Lower leg skin (tissue), 3 donors: ENCODE measurements around the gene ZBTB12.
"Not testable (repeated sequence)": the region's sequence is repeated elsewhere in the genome, so short reads cannot be mapped to it uniquely, and the experiment has no call there.

Experiments used
- POLR2A ChIP-seq, 2 donors: fragments of 450-650 bp; IDR thresholded peaks; one replicate each; pipeline ENCODE4 v1.6.1; 2016 to 2017; ENCODE audit warnings: antibody characterized with exemption in 2 of 2, mild to moderate bottlenecking in 1 of 2, moderate library complexity in 1 of 2
- TF ChIP-seq, protein P1 (sequence below), 3 donors: fragments of 450-650 bp; IDR thresholded peaks; one replicate each; pipeline ENCODE4 v1.5.1; 2016; ENCODE audit warnings: antibody characterized with exemption in 3 of 3, mild to moderate bottlenecking in 3 of 3, moderate library complexity in 2 of 3

DNA sequence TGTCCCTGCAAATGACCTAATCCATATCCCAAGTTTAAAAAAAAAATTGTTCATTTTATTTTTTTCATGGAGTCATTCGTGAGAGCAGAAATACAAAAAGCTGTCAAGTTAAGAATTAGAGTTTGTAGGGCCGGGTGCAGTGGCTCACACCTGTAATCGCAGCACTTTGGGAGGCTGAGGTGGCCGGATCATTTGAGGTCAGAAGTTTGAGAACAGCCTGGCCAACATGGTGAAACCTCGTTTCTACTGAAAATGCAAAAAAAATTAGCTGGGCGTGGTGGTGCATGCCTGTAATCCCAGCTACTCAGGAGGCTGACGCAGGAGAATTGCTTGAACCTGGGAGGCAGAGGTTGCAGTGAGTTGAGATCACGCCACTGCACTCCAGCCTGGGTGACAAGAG is 4.8 kb upstream of the ZBTB12 start:
- TF ChIP-seq, protein P1, sequence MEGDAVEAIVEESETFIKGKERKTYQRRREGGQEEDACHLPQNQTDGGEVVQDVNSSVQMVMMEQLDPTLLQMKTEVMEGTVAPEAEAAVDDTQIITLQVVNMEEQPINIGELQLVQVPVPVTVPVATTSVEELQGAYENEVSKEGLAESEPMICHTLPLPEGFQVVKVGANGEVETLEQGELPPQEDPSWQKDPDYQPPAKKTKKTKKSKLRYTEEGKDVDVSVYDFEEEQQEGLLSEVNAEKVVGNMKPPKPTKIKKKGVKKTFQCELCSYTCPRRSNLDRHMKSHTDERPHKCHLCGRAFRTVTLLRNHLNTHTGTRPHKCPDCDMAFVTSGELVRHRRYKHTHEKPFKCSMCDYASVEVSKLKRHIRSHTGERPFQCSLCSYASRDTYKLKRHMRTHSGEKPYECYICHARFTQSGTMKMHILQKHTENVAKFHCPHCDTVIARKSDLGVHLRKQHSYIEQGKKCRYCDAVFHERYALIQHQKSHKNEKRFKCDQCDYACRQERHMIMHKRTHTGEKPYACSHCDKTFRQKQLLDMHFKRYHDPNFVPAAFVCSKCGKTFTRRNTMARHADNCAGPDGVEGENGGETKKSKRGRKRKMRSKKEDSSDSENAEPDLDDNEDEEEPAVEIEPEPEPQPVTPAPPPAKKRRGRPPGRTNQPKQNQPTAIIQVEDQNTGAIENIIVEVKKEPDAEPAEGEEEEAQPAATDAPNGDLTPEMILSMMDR (IDR thresholded peaks at IDR 0.05), result not testable (repeated sequence)
- not testable (repeated sequence) for TF ChIP-seq POLR2A (IDR thresholded peaks at IDR 0.05)
